WTC11 (cell line): Measurements from ENCODE around the gene GSDMA. TPM values are rescaled to one million over a fixed set of nuclear protein-coding genes. Genes with fewer than 3 reads are reported as not detected.
A peak's percentile ranks its signal among the peaks of the same experiment; 100 is the strongest.

Source experiments
- ATAC-seq: fragments of 200-7000 bp; cut with Tn5 transposase; 2 replicates; pipeline ENCODE4 v1.10.0; 2021; ENCODE audit warnings: mild to moderate bottlenecking, moderate library complexity
- CTCF ChIA-PET: fragments of 300-600 bp; sonication (Branson Sonifier 250); formaldehyde crosslinking; loops from one replicate; lab custom pipeline; 2021; ENCODE audit warnings: antibody characterized with exemption; lab: Charles Lee
- POLR2A ChIA-PET: fragments of 350-600 bp; sonication (Branson Sonifier 250); formaldehyde crosslinking; loops from one replicate; lab custom pipeline; 2021; ENCODE audit warnings: antibody characterized with exemption; lab: Charles Lee
- DNase-seq: peaks from one replicate; pipeline ENCODE4 v3.0.0; 2021; ENCODE audit warnings: low spot score
- H3K27ac Mint-ChIP-seq: 2 replicates; pipeline ENCODE4 v1.8.0; 2021; ENCODE audit warnings: mixed read lengths
- H3K27me3 Mint-ChIP-seq: 2 replicates; pipeline ENCODE4 v1.8.0; 2021; ENCODE audit warnings: low read depth, mild to moderate bottlenecking, moderate library complexity, mixed read lengths
- H3K36me3 Mint-ChIP-seq: 2 replicates; pipeline ENCODE4 v1.8.0; 2021; ENCODE audit warnings: mixed read lengths
- H3K4me1 Mint-ChIP-seq: 2 replicates; pipeline ENCODE4 v1.8.0; 2022; ENCODE audit warnings: mixed read lengths
- H3K4me3 Mint-ChIP-seq: 2 replicates; pipeline ENCODE4 v1.8.0; 2021; ENCODE audit warnings: mild to moderate bottlenecking, moderate library complexity, mixed read lengths
- H3K9me3 Mint-ChIP-seq: 2 replicates; pipeline ENCODE4 v1.8.0; 2021; ENCODE audit warnings: mixed read lengths
- CREB1 ChIP-seq: sonication (generic); formaldehyde crosslinking; IDR thresholded peaks from 2 replicates; pipeline ENCODE4 v1.8.0; 2023; ENCODE audit warnings: mild to moderate bottlenecking, missing genetic modification reagents
- FOXP1 ChIP-seq: sonication (generic); formaldehyde crosslinking; IDR thresholded peaks from 2 replicates; pipeline ENCODE4 v1.8.0; 2022; ENCODE audit warnings: missing genetic modification reagents, mild to moderate bottlenecking, moderate library complexity, borderline replicate concordance
- GABPB1 ChIP-seq: sonication (generic); formaldehyde crosslinking; IDR thresholded peaks from 2 replicates; pipeline ENCODE4 v1.8.1; 2023; ENCODE audit warnings: mild to moderate bottlenecking, missing genetic modification reagents
- GRHL2 ChIP-seq: fragments of 250-450 bp; sonication (Bioruptor Pico); IDR thresholded peaks from 2 replicates; pipeline ENCODE4 v1.8.0; 2022; ENCODE audit warnings: mild to moderate bottlenecking, moderate library complexity; ENCODE audit not compliant: insufficient replicate concordance, severe bottlenecking
- HMGA2 ChIP-seq: fragments of 250-450 bp; sonication (Bioruptor Pico); IDR thresholded peaks from 2 replicates; pipeline ENCODE4 v1.4.0; 2021; ENCODE audit warnings: mild to moderate bottlenecking, moderate library complexity
- MYBL2 ChIP-seq: sonication (generic); formaldehyde crosslinking; IDR thresholded peaks from 2 replicates; pipeline ENCODE4 v1.8.1; 2023; ENCODE audit warnings: mild to moderate bottlenecking, moderate library complexity, missing genetic modification reagents
- OVOL2 ChIP-seq: fragments of 250-450 bp; sonication (Bioruptor Pico); IDR thresholded peaks from 2 replicates; pipeline ENCODE4 v1.9.0; 2021; ENCODE audit warnings: mild to moderate bottlenecking, borderline replicate concordance
- TP53 ChIP-seq: sonication (generic); formaldehyde crosslinking; IDR thresholded peaks from 2 replicates; pipeline ENCODE4 v1.8.1; 2023; ENCODE audit warnings: mild to moderate bottlenecking, missing genetic modification reagents
- ZBTB21 ChIP-seq: sonication (generic); formaldehyde crosslinking; IDR thresholded peaks from 2 replicates; pipeline ENCODE4 v1.8.1; 2023; ENCODE audit warnings: mild to moderate bottlenecking, missing genetic modification reagents, borderline replicate concordance
- ZNF671 ChIP-seq: fragments of 250-450 bp; sonication (Bioruptor Pico); IDR thresholded peaks from 2 replicates; pipeline ENCODE4 v1.8.0; 2021; ENCODE audit warnings: mild to moderate bottlenecking
- total RNA-seq: library from RNA; stranded (reverse); gene quantifications from 3 replicates; pipeline ENCODE4 v1.2.3, GENCODE V29; 2021
- TF ChIP-seq, protein P1 (sequence below): sonication (generic); formaldehyde crosslinking; IDR thresholded peaks from 2 replicates; pipeline ENCODE4 v1.8.0; 2022; ENCODE audit warnings: mild to moderate bottlenecking, missing genetic modification reagents
- TF ChIP-seq, protein P2 (sequence below): sonication (generic); formaldehyde crosslinking; IDR thresholded peaks from 2 replicates; pipeline ENCODE4 v1.8.1; 2022; ENCODE audit warnings: low read depth, mild to moderate bottlenecking, moderate library complexity, missing genetic modification reagents, borderline replicate concordance
- TF ChIP-seq, protein P3 (sequence below): sonication (generic); formaldehyde crosslinking; IDR thresholded peaks from 2 replicates; pipeline ENCODE4 v1.8.1; 2023; ENCODE audit warnings: mild to moderate bottlenecking, missing genetic modification reagents, moderate library complexity
- TF ChIP-seq, protein P4 (sequence below): sonication (generic); formaldehyde crosslinking; conservative IDR thresholded peaks from 2 replicates; pipeline ENCODE4 v1.8.1; 2022; ENCODE audit warnings: mild to moderate bottlenecking, missing genetic modification reagents
- TF ChIP-seq, protein P5 (sequence below): sonication (generic); formaldehyde crosslinking; IDR thresholded peaks from 2 replicates; pipeline ENCODE4 v1.8.1; 2023; ENCODE audit warnings: mild to moderate bottlenecking, missing genetic modification reagents, moderate library complexity
- TF ChIP-seq, protein P6 (sequence below): sonication (generic); formaldehyde crosslinking; IDR thresholded peaks from 2 replicates; pipeline ENCODE4 v1.8.1; 2023; ENCODE audit warnings: mild to moderate bottlenecking, missing genetic modification reagents, borderline replicate concordance
- TF ChIP-seq, protein P7 (sequence below): fragments of 250-450 bp; sonication (Bioruptor Pico); IDR thresholded peaks from 2 replicates; pipeline ENCODE4 v1.9.0; 2021; ENCODE audit warnings: moderate library complexity, mild to moderate bottlenecking, inconsistent platforms, borderline replicate concordance

GSDMA gene
- total RNA-seq, 1 experiment from 2014 or later, result not detected

DNA sequence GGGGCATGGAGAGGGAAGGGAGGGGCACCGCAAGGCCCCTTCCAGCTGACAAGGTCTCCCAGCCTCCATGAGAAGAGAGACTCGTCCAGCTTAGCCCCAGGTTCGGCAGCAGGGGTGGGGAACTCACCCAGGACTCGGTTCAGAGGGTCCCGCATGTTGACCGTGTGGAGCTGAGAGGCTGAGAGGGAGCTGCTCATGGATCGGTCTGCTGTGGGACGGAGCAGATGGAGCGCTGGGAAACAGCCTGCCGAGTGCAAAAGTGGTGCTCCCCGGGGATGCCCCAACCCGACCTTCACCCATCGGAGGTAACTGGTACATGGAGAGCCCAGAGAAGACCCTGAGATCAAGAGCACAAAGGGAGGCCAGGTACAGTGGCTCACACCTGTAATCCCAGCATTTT, 57.3 kb downstream of the GSDMA start:
- POLR2A ChIA-PET, result interaction anchor here (0.6 kb wide), 1 partner anchor 12 kb away, joined by 3 read pairs; no protein-coding TSS in a partner anchor
- no peaks in the 10 kb centered on the region for H3K27me3 Mint-ChIP-seq
- TF ChIP-seq, protein P1, sequence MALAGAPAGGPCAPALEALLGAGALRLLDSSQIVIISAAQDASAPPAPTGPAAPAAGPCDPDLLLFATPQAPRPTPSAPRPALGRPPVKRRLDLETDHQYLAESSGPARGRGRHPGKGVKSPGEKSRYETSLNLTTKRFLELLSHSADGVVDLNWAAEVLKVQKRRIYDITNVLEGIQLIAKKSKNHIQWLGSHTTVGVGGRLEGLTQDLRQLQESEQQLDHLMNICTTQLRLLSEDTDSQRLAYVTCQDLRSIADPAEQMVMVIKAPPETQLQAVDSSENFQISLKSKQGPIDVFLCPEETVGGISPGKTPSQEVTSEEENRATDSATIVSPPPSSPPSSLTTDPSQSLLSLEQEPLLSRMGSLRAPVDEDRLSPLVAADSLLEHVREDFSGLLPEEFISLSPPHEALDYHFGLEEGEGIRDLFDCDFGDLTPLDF (CRISPR knock-in tag), result no peak
- TF ChIP-seq CREB1 (CRISPR knock-in tag), result no peak
- TF ChIP-seq, protein P2, sequence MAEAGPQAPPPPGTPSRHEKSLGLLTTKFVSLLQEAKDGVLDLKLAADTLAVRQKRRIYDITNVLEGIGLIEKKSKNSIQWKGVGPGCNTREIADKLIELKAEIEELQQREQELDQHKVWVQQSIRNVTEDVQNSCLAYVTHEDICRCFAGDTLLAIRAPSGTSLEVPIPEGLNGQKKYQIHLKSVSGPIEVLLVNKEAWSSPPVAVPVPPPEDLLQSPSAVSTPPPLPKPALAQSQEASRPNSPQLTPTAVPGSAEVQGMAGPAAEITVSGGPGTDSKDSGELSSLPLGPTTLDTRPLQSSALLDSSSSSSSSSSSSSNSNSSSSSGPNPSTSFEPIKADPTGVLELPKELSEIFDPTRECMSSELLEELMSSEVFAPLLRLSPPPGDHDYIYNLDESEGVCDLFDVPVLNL, result no peak
- TF ChIP-seq, protein P3, sequence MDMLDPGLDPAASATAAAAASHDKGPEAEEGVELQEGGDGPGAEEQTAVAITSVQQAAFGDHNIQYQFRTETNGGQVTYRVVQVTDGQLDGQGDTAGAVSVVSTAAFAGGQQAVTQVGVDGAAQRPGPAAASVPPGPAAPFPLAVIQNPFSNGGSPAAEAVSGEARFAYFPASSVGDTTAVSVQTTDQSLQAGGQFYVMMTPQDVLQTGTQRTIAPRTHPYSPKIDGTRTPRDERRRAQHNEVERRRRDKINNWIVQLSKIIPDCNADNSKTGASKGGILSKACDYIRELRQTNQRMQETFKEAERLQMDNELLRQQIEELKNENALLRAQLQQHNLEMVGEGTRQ (CRISPR knock-in tag), result no peak
- TF ChIP-seq ZBTB21 (CRISPR knock-in tag), result no peak
- TF ChIP-seq HMGA2 (CRISPR knock-in tag), result no peak
- TF ChIP-seq, protein P4, sequence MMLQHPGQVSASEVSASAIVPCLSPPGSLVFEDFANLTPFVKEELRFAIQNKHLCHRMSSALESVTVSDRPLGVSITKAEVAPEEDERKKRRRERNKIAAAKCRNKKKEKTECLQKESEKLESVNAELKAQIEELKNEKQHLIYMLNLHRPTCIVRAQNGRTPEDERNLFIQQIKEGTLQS (CRISPR knock-in tag), result no peak
- TF ChIP-seq ZNF671, result no peak
- TF ChIP-seq TP53 (CRISPR knock-in tag), result no peak
- no peak for TF ChIP-seq OVOL2 (CRISPR knock-in tag)
- TF ChIP-seq, protein P5, sequence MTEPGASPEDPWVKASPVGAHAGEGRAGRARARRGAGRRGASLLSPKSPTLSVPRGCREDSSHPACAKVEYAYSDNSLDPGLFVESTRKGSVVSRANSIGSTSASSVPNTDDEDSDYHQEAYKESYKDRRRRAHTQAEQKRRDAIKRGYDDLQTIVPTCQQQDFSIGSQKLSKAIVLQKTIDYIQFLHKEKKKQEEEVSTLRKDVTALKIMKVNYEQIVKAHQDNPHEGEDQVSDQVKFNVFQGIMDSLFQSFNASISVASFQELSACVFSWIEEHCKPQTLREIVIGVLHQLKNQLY (CRISPR knock-in tag), result no peak
- TF ChIP-seq GABPB1 (CRISPR knock-in tag), result no peak
- TF ChIP-seq, protein P6, sequence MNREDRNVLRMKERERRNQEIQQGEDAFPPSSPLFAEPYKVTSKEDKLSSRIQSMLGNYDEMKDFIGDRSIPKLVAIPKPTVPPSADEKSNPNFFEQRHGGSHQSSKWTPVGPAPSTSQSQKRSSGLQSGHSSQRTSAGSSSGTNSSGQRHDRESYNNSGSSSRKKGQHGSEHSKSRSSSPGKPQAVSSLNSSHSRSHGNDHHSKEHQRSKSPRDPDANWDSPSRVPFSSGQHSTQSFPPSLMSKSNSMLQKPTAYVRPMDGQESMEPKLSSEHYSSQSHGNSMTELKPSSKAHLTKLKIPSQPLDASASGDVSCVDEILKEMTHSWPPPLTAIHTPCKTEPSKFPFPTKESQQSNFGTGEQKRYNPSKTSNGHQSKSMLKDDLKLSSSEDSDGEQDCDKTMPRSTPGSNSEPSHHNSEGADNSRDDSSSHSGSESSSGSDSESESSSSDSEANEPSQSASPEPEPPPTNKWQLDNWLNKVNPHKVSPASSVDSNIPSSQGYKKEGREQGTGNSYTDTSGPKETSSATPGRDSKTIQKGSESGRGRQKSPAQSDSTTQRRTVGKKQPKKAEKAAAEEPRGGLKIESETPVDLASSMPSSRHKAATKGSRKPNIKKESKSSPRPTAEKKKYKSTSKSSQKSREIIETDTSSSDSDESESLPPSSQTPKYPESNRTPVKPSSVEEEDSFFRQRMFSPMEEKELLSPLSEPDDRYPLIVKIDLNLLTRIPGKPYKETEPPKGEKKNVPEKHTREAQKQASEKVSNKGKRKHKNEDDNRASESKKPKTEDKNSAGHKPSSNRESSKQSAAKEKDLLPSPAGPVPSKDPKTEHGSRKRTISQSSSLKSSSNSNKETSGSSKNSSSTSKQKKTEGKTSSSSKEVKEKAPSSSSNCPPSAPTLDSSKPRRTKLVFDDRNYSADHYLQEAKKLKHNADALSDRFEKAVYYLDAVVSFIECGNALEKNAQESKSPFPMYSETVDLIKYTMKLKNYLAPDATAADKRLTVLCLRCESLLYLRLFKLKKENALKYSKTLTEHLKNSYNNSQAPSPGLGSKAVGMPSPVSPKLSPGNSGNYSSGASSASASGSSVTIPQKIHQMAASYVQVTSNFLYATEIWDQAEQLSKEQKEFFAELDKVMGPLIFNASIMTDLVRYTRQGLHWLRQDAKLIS, result no peak
- TF ChIP-seq, all 79 proteins: peak for 0
- Mint-ChIP-seq H3K4me1 (peaks cover 29% of the 10 kb centered on the region), H3K9me3 (no peaks in the 10 kb centered on the region), H3K4me3 (no peak overlapping the region), H3K27ac (no peak overlapping the region), H3K36me3 (peaks cover 15% of the 10 kb centered on the region)
- CTCF ChIA-PET, result interaction anchor here (1.1 to 1.5 kb wide), 3 partner anchors 15 to 148 kb away, joined by 3 to 9 read pairs (median 4); no protein-coding TSS in a partner anchor
- DNase-seq (no peak), ATAC-seq (no peak)

DNA sequence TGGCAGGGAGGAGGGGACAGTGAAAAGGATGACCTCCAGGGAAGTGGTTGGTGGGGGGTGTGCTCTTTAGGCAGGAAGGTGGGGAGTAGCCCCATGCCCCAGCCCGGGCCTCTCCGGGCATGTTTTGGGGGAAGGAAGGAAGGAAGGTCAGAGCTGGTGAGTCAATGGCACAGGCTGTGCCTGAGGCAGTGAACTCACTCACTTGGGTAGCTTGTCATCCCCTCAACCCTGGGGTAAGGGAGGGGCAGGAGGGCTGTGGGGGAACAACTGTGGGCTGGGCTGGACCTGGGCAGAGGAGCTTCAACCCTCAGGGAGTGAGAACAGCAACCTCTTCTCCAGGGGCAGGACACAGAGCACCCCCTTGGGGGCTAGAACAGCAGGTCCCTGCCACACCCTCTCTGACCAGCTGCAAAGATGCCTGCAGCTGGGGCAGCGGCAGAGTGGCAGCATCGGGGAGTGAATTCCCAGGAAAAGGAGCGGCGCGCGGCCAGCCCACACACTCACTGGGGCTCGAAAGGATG, 58.7 kb downstream of the GSDMA start:
- Mint-ChIP-seq H3K27ac (peak overlapping the region; percentile 53; the same call in 1 of the 2 replicates), H3K4me3 (no peak overlapping the region), H3K9me3 (no peaks in the 10 kb centered on the region), H3K4me1 (peaks cover 24% of the 10 kb centered on the region), H3K36me3 (peaks cover 29% of the 10 kb centered on the region), H3K27me3 (no peaks in the 10 kb centered on the region)
- ChIA-PET CTCF (interaction anchor here (0.5 to 2.0 kb wide), 8 partner anchors 9 to 181 kb away, joined by 3 to 11 read pairs (median 4); no protein-coding TSS in a partner anchor), POLR2A (interaction anchor here (1.0 kb wide), 1 partner anchor 106 kb away, joined by 4 read pairs; no protein-coding TSS in a partner anchor)
- TF ChIP-seq GABPB1 (CRISPR knock-in tag) (no peak), FOXP1 (CRISPR knock-in tag) (no peak), GRHL2 (no peak), MYBL2 (CRISPR knock-in tag) (no peak)
- TF ChIP-seq, protein P7, sequence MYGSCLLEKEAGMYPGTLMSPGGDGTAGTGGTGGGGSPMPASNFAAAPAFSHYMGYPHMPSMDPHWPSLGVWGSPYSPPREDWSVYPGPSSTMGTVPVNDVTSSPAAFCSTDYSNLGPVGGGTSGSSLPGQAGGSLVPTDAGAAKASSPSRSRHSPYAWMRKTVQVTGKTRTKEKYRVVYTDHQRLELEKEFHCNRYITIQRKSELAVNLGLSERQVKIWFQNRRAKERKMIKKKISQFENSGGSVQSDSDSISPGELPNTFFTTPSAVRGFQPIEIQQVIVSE (CRISPR knock-in tag), result no peak
- DNase-seq, result no peak
- no peak for ATAC-seq
